CD4-positive, alpha-beta T cell treated with Interleukin-4 for 1 hour (primary cell): ENCODE results near the gene NPIPA5.
A peak's percentile ranks its signal among the peaks of the same experiment; 100 is the strongest.
"Not testable (repeated sequence)": the region's sequence is repeated elsewhere in the genome, so short reads cannot be mapped to it uniquely, and the experiment has no call there.

Experiments used
- DNase-seq, 2 donors: peaks; one replicate each; pipeline ENCODE4 v3.0.0-alpha.2; 2020 to 2022

Gene NPIPA5

GRCh38 chr16:15389916-15390315 lies 11.8 kb upstream of the NPIPA5 start:
- peak in 1 of 2 donors; percentile 24 for DNase-seq

- not testable (repeated sequence) for DNase-seq
Observed at GRCh38 chr16:15388060-15388459, 10.0 kb upstream of the NPIPA5 start.

DNA sequence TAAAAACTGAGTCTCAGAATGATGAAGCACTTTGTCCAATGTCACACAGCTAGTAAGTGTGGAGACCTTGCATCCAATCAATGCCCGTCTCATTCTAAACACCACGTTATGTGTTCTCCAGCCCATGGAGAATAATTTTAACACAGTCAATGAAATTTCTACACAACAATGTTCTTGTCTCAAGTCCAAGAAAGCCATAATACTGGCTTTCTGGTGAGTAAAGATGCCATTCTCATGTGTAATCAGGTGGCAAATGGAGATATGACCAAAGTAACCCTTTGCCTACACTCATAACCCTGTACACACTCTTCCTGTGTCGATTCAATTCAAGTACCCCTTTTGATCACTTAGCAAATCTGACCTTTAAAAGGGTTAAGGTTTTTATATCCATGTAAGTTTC lies 4.7 kb upstream of the NPIPA5 start:
- not testable (repeated sequence) for DNase-seq

GRCh38 chr16:15357495-15357894 lies 20.6 kb downstream of the NPIPA5 start:
- DNase-seq = not testable (repeated sequence)

DNA sequence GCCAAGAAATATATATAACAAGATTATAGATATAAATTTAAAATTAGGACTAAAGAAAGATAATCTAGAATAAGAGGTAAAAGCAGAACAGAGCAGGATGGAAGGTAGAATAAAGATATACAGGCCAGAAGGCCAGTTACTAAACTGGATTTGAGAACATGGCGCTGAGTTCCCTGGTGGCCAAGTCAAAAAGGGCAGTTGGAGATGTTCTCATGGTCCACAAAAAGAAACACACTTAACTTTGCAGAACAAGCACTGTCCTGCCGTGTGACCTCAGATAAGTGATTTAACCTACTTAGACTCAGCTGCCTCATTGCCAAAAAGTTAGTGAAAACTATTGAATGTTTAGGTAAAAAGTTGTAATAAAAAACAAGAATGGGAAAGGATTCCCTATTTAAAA lies 23.2 kb downstream of the NPIPA5 start:
- DNase-seq = not testable (repeated sequence)

DNA sequence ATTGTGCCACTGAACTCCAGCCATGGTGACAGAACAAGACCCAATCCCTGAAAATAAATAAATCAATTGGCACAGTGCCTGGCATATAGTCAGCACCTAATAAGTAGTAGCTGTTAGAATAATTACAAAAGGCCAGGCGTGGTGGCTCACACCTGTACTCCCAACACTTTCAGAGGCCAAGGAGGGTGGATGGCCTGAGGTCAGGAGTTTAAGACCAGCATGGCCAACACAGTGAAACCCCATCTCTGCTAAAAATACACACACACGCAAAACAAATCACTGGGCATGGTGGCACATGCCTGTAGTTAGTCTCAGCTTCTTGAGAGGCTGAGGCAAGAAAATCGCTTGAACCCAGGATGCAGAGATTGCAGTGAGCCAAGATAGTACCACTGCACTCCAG lies 25.2 kb downstream of the NPIPA5 start:
- not testable (repeated sequence) for DNase-seq

DNA sequence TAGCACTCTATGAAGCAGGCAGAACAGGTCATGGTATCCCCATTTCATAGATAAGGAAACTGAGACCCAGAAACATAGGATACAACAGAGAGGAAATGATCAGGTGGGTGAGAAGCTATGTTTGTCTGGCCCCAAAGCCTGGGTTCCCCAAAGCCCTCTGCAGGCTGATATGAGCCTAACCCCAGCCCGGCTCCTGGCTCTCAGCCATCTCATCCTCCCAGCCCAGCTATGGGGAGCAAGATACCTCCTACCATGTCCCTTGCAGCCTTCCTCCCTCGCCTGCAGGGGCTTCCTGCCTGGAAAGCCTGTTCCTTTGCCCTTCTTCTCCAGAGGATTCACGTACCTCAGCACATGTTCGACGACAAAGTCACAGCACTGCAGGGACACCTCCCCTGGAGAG lies 26.3 kb downstream of the NPIPA5 start:
- DNase-seq = not testable (repeated sequence)

- DNase-seq = not testable (repeated sequence)
Observed at GRCh38 chr16:15351251-15351650, 26.8 kb downstream of the NPIPA5 start.

DNA sequence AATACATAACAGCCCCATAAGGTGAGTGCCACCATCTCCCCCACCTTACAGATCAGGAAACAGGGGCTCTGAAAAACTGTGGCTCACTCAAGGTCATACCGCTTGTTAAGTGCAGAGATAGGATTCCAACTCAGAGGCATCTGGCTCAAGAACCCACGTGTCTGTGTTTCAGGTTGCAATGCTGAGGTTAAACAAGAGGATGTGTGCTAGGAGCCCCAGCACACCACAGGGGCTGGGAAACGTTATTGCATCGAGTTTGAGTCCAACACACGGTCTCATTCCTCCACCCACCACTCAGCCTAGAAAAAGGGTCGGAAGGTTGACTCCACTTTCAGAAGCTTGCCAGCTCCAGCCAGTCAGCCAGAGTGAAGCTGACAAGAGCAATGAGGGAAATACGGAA lies 29.4 kb downstream of the NPIPA5 start:
- not testable (repeated sequence) for DNase-seq

- DNase-seq = not testable (repeated sequence)
Observed at GRCh38 chr16:15342337-15342736, 35.8 kb downstream of the NPIPA5 start.

DNA sequence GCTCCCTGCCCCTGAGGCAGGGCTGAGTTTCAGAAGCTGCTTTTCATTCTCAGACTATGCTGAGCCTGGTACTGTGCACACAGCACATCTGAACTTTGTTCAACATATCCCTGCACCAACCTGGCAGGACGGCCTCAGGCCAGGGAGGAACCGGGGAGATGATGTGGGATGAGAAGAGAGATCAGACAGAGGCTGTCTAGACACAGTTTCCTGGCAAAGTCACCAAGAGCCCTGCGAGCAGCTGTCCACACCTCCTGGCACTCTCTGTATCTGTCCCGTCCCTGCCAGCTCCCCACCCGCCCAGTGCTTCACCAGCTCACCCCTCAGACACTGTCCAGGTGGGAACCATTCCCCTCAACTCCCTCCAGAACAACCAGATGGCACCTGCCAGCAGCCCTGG lies 39.1 kb downstream of the NPIPA5 start:
- DNase-seq = not testable (repeated sequence)

DNA sequence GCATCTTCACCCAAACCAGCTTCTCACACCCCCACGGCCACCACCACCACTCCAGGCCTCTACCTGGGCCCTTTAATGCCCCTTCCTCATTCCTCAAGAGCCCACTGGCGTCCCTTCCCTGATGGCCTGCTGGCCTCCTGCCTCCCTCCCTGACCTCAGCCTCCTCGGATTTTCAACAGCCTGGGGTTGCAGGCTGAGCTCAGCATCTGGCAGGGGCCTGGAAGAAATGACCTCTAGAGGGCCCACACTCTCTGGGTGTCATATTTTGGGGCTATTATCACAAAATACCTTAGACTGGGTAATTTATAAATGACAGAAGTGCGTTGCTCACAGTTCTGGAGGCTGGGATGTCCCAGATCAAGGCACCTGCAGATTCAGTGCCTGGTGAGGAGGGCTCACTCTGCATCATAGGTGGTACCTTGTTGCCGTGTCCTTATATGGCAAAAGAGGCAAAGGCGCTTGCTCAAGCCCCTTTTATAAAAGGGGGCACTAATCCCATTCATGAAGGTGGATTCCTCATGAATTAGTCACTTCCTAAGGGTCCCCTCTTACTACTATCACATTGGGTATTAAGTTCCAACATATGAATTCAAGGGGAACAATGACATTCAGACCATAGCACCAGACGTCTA lies 40.0 kb downstream of the NPIPA5 start:
- DNase-seq = not testable (repeated sequence)

DNA sequence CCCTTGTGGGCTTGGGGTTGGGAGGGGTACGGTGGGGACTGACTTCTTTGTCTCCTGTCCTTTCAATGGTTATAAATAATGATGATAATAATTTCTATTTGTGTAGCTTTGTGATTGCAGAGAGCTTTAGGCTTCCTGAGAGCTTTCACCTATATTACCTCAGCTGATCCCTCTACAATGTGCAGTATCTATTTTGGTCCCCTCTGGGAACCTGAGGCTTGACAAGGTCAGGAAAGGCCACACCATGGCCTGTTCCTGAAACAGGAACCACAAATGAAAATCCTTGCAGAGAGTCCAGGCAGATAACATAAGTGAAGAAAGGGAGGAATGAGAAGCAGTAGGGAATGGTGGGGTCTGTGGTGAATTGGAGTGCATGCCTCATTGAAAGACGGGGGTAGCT lies 42.5 kb downstream of the NPIPA5 start:
- DNase-seq = not testable (repeated sequence)

DNA sequence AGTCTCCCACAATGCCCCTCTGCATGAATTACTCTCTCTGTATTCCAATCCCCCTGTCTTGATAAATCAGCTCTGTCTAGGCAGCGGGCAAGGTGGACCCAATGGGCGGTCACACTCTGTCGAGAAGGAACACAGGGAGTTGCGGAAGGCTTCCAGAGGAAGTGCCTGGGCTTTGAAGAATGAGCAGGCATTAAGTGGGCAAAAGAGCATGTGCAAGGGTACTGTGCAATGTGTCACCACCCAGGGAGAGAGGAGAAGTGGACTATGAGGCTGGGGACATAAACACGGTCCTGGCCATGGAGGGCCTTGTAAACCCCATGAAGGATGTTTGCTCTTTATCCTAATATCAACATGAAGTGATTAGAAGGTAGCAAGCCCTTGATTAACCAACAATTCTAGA lies 44.1 kb downstream of the NPIPA5 start:
- DNase-seq = not testable (repeated sequence)

GRCh38 chr16:15330978-15331377 lies 47.1 kb downstream of the NPIPA5 start:
- not testable (repeated sequence) for DNase-seq

- DNase-seq = not testable (repeated sequence)
Observed at GRCh38 chr16:15324954-15325353, 53.1 kb downstream of the NPIPA5 start.

- not testable (repeated sequence) for DNase-seq
Observed at GRCh38 chr16:15323373-15323772, 54.7 kb downstream of the NPIPA5 start.

GRCh38 chr16:15321221-15321620 lies 56.9 kb downstream of the NPIPA5 start:
- DNase-seq = not testable (repeated sequence)

- not testable (repeated sequence) for DNase-seq
Observed at GRCh38 chr16:15314562-15314961, 63.5 kb downstream of the NPIPA5 start.
